GM18870 (cell line): ENCODE results near the gene IQGAP2.
"Not testable (repeated sequence)": the region's sequence is repeated elsewhere in the genome, so short reads cannot be mapped to it uniquely, and the experiment has no call there.

ENCODE experiments used
- ATAC-seq: cut with Tn5 transposase; IDR thresholded peaks from one replicate; pipeline ENCODE4 v1.9.1; 2021; ENCODE audit warnings: moderate library complexity; ENCODE audit not compliant: unreplicated experiment

Gene IQGAP2

GRCh38 chr5:76595755-76596481 lies 192.8 kb downstream of the IQGAP2 start:
- ATAC-seq = no peak

GRCh38 chr5:76598531-76598930 lies 195.4 kb downstream of the IQGAP2 start:
- ATAC-seq = no peak

GRCh38 chr5:76600716-76601115 lies 197.6 kb downstream of the IQGAP2 start:
- no peak for ATAC-seq

GRCh38 chr5:76601470-76601869 lies 198.4 kb downstream of the IQGAP2 start:
- ATAC-seq = no peak

- ATAC-seq = no peak
These were observed 199.1 kb downstream of the IQGAP2 start for GRCh38 chr5:76602094-76602726.

- ATAC-seq = not testable (repeated sequence)
These were observed 200.9 kb downstream of the IQGAP2 start for GRCh38 chr5:76603991-76604390.

GRCh38 chr5:76604838-76605237 lies 201.8 kb downstream of the IQGAP2 start:
- ATAC-seq = no peak

- ATAC-seq = no peak
These were observed 203.6 kb downstream of the IQGAP2 start for GRCh38 chr5:76606701-76607100.

- no peak for ATAC-seq
These were observed 204.3 kb downstream of the IQGAP2 start for GRCh38 chr5:76607353-76607871.

- ATAC-seq = no peak
These were observed 205.7 kb downstream of the IQGAP2 start for GRCh38 chr5:76608833-76609232.

- no peak for ATAC-seq
These were observed 207.1 kb downstream of the IQGAP2 start for GRCh38 chr5:76610196-76610595.

GRCh38 chr5:76612942-76613341 lies 209.9 kb downstream of the IQGAP2 start:
- no peak for ATAC-seq

- no peak for ATAC-seq
These were observed 212.7 kb downstream of the IQGAP2 start for GRCh38 chr5:76615759-76616158.

- no peak for ATAC-seq
These were observed 213.1 kb downstream of the IQGAP2 start for GRCh38 chr5:76616206-76616605.

GRCh38 chr5:76617229-76617628 lies 214.1 kb downstream of the IQGAP2 start:
- ATAC-seq = no peak

- ATAC-seq = no peak
These were observed 214.6 kb downstream of the IQGAP2 start for GRCh38 chr5:76617675-76618074.

GRCh38 chr5:76620166-76620565 lies 217.1 kb downstream of the IQGAP2 start:
- no peak for ATAC-seq

- no peak for ATAC-seq
These were observed 219.0 kb downstream of the IQGAP2 start for GRCh38 chr5:76622076-76622475.

GRCh38 chr5:76622973-76623596 lies 220.0 kb downstream of the IQGAP2 start, which contains the start of gene F2RL2:
Gene F2RL2, minus strand, starts transcription at chr5:76623403. Its CDS starts 173 bp downstream, at chr5:76623230.
- ATAC-seq = no peak

- no peak for ATAC-seq
These were observed 222.2 kb downstream of the IQGAP2 start for GRCh38 chr5:76625087-76625815.

GRCh38 chr5:76626738-76627137 lies 223.7 kb downstream of the IQGAP2 start:
- no peak for ATAC-seq
